DMS153 treated with DMSO at 0.1 percent for 48 hours (cell line): ENCODE data around the gene RERE.
"Not testable (repeated sequence)": the region's sequence is repeated elsewhere in the genome, so short reads cannot be mapped to it uniquely, and the experiment has no call there.

Experiments
- DNase-seq: peaks from one replicate; lab custom pipeline; 2025; ENCODE audit not compliant: unreplicated experiment; lab: John Stamatoyannopoulos, UW

RERE gene

GRCh38 chr1:8395433-8395866 lies 422.0 kb downstream of the RERE start:
- no peak for DNase-seq

- DNase-seq = no peak
Observed at GRCh38 chr1:8394456-8395321, 422.8 kb downstream of the RERE start.

GRCh38 chr1:8392522-8392921 lies 424.9 kb downstream of the RERE start:
- no peak for DNase-seq

- DNase-seq = no peak
Observed at GRCh38 chr1:8390707-8391106, 426.7 kb downstream of the RERE start.

- no peak for DNase-seq
Observed at GRCh38 chr1:8389958-8390535, 427.4 kb downstream of the RERE start.

GRCh38 chr1:8388732-8389562 lies 428.5 kb downstream of the RERE start:
- no peak for DNase-seq

- DNase-seq = no peak
Observed at GRCh38 chr1:8386247-8386646, 431.2 kb downstream of the RERE start.

GRCh38 chr1:8384577-8384976 lies 432.9 kb downstream of the RERE start:
- no peak for DNase-seq

GRCh38 chr1:8384088-8384487 lies 433.4 kb downstream of the RERE start:
- no peak for DNase-seq

GRCh38 chr1:8382608-8383505 lies 434.6 kb downstream of the RERE start:
- no peak for DNase-seq

- DNase-seq = no peak
Observed at GRCh38 chr1:8382051-8382505, 435.4 kb downstream of the RERE start.

GRCh38 chr1:8381618-8382017 lies 435.8 kb downstream of the RERE start:
- no peak for DNase-seq

GRCh38 chr1:8380310-8380709 lies 437.1 kb downstream of the RERE start:
- not testable (repeated sequence) for DNase-seq

- DNase-seq = no peak
Observed at GRCh38 chr1:8379513-8380186, 437.8 kb downstream of the RERE start.

GRCh38 chr1:8378981-8379470 lies 438.4 kb downstream of the RERE start:
- no peak for DNase-seq

- DNase-seq = no peak
Observed at GRCh38 chr1:8378178-8378577, 439.3 kb downstream of the RERE start.

GRCh38 chr1:8377271-8377981 lies 440.0 kb downstream of the RERE start:
- no peak for DNase-seq

GRCh38 chr1:8376358-8376840 lies 441.0 kb downstream of the RERE start:
- no peak for DNase-seq

- peak; percentile 32 for DNase-seq
Observed at GRCh38 chr1:8374812-8375211, 442.6 kb downstream of the RERE start.
